Astrocyte (in vitro differentiated cells and primary cell): Measurements from ENCODE around the gene GMPR.

Source experiments
- EZH2 ChIP-seq: IDR thresholded peaks from 2 replicates; pipeline ENCODE4 v1.6.1; 2012; ENCODE audit warnings: mild to moderate bottlenecking, low read length, inconsistent platforms; ENCODE audit not compliant: insufficient read depth
- TF ChIP-seq, protein P1 (sequence below): IDR thresholded peaks from 2 replicates; pipeline ENCODE4 v1.5.1; 2011; ENCODE audit warnings: low read depth, mild to moderate bottlenecking, inconsistent platforms, low read length, moderate library complexity; ENCODE audit not compliant: insufficient read depth

DNA sequence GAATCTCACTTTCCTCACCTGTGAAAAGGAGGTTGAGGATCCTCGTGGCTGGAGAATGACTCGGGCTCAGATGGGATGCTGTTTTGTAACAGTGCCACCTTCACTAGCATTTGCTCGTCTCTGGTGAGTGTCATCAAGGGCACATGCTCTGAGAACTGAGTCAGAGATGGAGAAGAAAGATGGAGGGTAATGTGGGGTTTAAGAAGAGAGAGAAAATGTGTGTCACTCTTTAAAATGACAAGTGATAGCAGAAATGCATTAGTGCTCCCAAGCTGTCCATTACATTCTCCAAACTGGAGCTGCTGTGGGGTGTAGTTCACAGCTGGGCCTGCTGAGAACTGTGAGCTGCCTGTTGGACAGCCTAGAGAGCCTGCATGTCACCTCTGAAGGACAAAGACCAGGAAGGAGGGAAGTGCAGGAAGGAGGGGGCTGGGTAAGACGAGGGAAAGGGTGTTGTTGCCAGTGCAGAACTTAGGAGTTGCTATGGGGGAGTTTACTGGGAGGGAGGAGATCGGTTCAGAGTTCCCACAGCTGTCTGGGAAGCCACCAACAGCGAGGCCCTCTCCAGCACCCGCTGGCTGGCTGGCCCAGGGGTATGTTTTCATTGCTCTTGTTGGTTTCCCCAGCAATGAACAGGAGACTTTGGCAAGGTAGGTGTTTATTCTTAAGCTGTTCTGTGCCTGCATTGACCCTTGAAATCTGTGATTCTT lies 19.8 kb downstream of the GMPR start:
- TF ChIP-seq, protein P1, sequence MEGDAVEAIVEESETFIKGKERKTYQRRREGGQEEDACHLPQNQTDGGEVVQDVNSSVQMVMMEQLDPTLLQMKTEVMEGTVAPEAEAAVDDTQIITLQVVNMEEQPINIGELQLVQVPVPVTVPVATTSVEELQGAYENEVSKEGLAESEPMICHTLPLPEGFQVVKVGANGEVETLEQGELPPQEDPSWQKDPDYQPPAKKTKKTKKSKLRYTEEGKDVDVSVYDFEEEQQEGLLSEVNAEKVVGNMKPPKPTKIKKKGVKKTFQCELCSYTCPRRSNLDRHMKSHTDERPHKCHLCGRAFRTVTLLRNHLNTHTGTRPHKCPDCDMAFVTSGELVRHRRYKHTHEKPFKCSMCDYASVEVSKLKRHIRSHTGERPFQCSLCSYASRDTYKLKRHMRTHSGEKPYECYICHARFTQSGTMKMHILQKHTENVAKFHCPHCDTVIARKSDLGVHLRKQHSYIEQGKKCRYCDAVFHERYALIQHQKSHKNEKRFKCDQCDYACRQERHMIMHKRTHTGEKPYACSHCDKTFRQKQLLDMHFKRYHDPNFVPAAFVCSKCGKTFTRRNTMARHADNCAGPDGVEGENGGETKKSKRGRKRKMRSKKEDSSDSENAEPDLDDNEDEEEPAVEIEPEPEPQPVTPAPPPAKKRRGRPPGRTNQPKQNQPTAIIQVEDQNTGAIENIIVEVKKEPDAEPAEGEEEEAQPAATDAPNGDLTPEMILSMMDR = no peak
- TF ChIP-seq EZH2 = no peak
